ENCODE data around the gene VPS13D.

DNA sequence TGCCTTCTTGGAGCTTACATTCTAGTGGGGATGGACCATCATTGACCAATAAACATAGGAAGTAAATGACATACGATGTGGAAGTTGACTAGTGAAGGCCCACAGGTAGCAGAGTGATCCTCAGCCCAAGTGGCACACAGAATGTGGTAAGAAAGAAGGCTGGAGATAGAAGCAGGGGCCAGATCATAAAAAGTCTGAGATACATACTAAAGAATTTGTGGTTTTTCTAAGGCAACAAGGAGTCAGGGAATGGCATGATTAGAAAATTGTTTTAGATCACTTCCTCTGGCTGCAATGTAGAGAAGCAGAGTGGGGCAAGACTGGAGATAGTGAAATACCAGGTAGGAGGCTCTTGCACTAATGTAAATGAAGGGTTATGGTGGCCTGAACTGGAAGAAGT, 154.0 kb downstream of the VPS13D start:
- TF ChIP-seq YY1 (IDR thresholded peaks at IDR 0.05; ENCODE audit: insufficient read depth, insufficient read length) (no peak), ZNF274 (IDR thresholded peaks at IDR 0.05; ENCODE audit: low read depth, low read length) (no peak)

Data from NT2/D1 (cell line).